Gastrocnemius medialis (tissue), 4 donors: ENCODE results near the gene DIP2A. TPM values are rescaled to one million over a fixed set of nuclear protein-coding genes. Genes with fewer than 3 reads are reported as not detected.
"Not testable (repeated sequence)": the region's sequence is repeated elsewhere in the genome, so short reads cannot be mapped to it uniquely, and the experiment has no call there.

Source experiments
- ATAC-seq, 2 donors: fragments of 150-250 bp; one replicate each; pipeline ENCODE4 v1.9.1; 2016
- DNase-seq, 2 donors: peaks; one replicate each; pipeline ENCODE4 v3.0.0-alpha.2; 2019
- H3K27ac ChIP-seq, 4 donors: fragments of 200-600 bp; sonication (generic); 1 replicate in 1 of 4; 2 replicates in 3 of 4; pipeline ENCODE4 v1.5.1; 2016 to 2018; ENCODE audit warnings: mild to moderate bottlenecking in 2 of 4, moderate library complexity in 1 of 4
- H3K27me3 ChIP-seq, 3 donors: fragments of 200-600 bp; sonication (generic) in 2 of 3; 1 replicate in 1 of 3; 2 replicates in 2 of 3; pipeline versions ENCODE4 v1.5.1 to v1.6.0; 2016 to 2019; ENCODE audit warnings: mild to moderate bottlenecking in 1 of 3, moderate library complexity in 1 of 3
- H3K36me3 ChIP-seq, 2 donors: fragments of 200-600 bp; sonication (generic) in 1 of 2; one replicate each; pipeline ENCODE4 v1.5.1; 2017 to 2018
- H3K4me1 ChIP-seq, 2 donors: fragments of 200-600 bp; sonication (generic) in 1 of 2; one replicate each; pipeline ENCODE4 v1.5.1; 2016 to 2017; ENCODE audit warnings: mild to moderate bottlenecking in 2 of 2
- H3K4me3 ChIP-seq, 4 donors: fragments of 200-600 bp; sonication (generic) in 3 of 4; 1 replicate in 1 of 4; 2 replicates in 3 of 4; pipeline ENCODE4 v1.5.1; 2016 to 2019; ENCODE audit warnings: mild to moderate bottlenecking in 2 of 4
- H3K9me3 ChIP-seq, 3 donors: fragments of 200-600 bp; sonication (generic) in 2 of 3; 1 replicate in 1 of 3; 2 replicates in 2 of 3; pipeline ENCODE4 v1.5.1; 2016 to 2019
- CTCF ChIP-seq, 5 experiments: fragments of 450-650 bp in 3 of 5; fragments of 200-600 bp in 2 of 5; sonication (generic) in 2 of 5; IDR thresholded peaks in 4 of 5; conservative IDR thresholded peaks in 1 of 5; 1 replicate in 4 of 5; 2 replicates in 1 of 5; pipeline ENCODE4 v1.5.1; 2016 to 2019; ENCODE audit warnings: antibody characterized with exemption in 5 of 5, mild to moderate bottlenecking in 3 of 5, moderate library complexity in 3 of 5
- POLR2A ChIP-seq, 2 donors: fragments of 450-650 bp; IDR thresholded peaks; one replicate each; pipeline ENCODE4 v1.6.1; 2017; ENCODE audit warnings: antibody characterized with exemption in 2 of 2, mild to moderate bottlenecking in 2 of 2, moderate library complexity in 2 of 2
- in situ Hi-C, 4 donors: fragments of 200-750 bp; cut with MboI; loops; one replicate each; pipeline versions ENCODE4 v1.15.0 to v1.8.0; 2017; ENCODE audit warnings: low sequenced_read_pairs in 4 of 4
- intact Hi-C: fragments of 100-400 bp; cut with DNase I; formaldehyde crosslinking; loops from one replicate; pipeline ENCODE4 v1.15.1; 2023; ENCODE audit warnings: low total_unique reads
- total RNA-seq, 4 donors: library from RNA; depleted of rRNA; stranded (reverse); fragments of >200 nt; gene quantifications; one replicate each; pipeline versions ENCODE4 v1.1.0 to v1.2.3, GENCODE V29; 2016

DIP2A gene
- total RNA-seq, 4 donors from 2014 or later = 6.3 to 15.5 (median 11.8) TPM

- H3K27ac ChIP-seq = no peak overlapping the region
- DNase-seq (no peak), ATAC-seq (no peak)
- TF ChIP-seq POLR2A (IDR thresholded peaks at IDR 0.05) (no peak), CTCF (IDR thresholded peaks at IDR 0.05 in 4 of 5, conservative IDR thresholded peaks at IDR 0.05 in 1 of 5) (no peak)
- in situ Hi-C loops = no loop called here
- no peaks in the 10 kb centered on the region for H3K27me3 ChIP-seq
- H3K4me3 ChIP-seq = no peak overlapping the region
- intact Hi-C loops = no loop called here
- no peaks in the 10 kb centered on the region for H3K36me3 ChIP-seq
- peaks cover 5 to 7% of the 10 kb centered on the region in 2 donors for H3K4me1 ChIP-seq
- H3K9me3 ChIP-seq = no peaks in the 10 kb centered on the region
These were observed 60.4 kb downstream of the DIP2A start for GRCh38 chr21:46518983-46519583.

- H3K36me3 ChIP-seq, H3K27ac ChIP-seq, H3K4me1 ChIP-seq, H3K27me3 ChIP-seq, H3K4me3 ChIP-seq, intact Hi-C loops, in situ Hi-C loops, H3K9me3 ChIP-seq, ATAC-seq, DNase-seq: not testable (repeated sequence)
These were observed 68.7 kb downstream of the DIP2A start for GRCh38 chr21:46527393-46527792.

- Histone ChIP-seq H3K36me3 (peaks cover 0 to 5% of the 10 kb centered on the region in 2 donors), H3K4me3 (no peak overlapping the region), H3K9me3 (no peaks in the 10 kb centered on the region), H3K4me1 (peaks cover 0 to 3% of the 10 kb centered on the region in 2 donors), H3K27ac (no peak overlapping the region), H3K27me3 (no peaks in the 10 kb centered on the region)
- in situ Hi-C loops = no loop called here
- DNase-seq (no peak), ATAC-seq (no peak)
- TF ChIP-seq CTCF (IDR thresholded peaks at IDR 0.05 in 4 of 5, conservative IDR thresholded peaks at IDR 0.05 in 1 of 5) = no peak
- no peak for TF ChIP-seq POLR2A (IDR thresholded peaks at IDR 0.05)
- intact Hi-C loops = no loop called here
These were observed 69.1 kb downstream of the DIP2A start for GRCh38 chr21:46527801-46528200.

- Histone ChIP-seq H3K4me3 (no peak overlapping the region), H3K36me3 (peaks cover 0 to 43% of the 10 kb centered on the region in 2 donors), H3K4me1 (no peaks in the 10 kb centered on the region), H3K9me3 (no peaks in the 10 kb centered on the region), H3K27ac (peak overlapping the region in 3 of 4 donors; percentile 12 to 31 (median 21)), H3K27me3 (no peaks in the 10 kb centered on the region)
- DNase-seq (no peak), ATAC-seq (peak; percentile 46 to 52)
- in situ Hi-C loops (no loop called here), intact Hi-C loops (no loop called here)
- TF ChIP-seq CTCF (IDR thresholded peaks at IDR 0.05 in 4 of 5, conservative IDR thresholded peaks at IDR 0.05 in 1 of 5) (no peak), POLR2A (IDR thresholded peaks at IDR 0.05) (no peak)
These were observed 73.4 kb downstream of the DIP2A start for GRCh38 chr21:46532080-46532479.

- TF ChIP-seq CTCF (IDR thresholded peaks at IDR 0.05 in 4 of 5, conservative IDR thresholded peaks at IDR 0.05 in 1 of 5) = no peak
- no peak for TF ChIP-seq POLR2A (IDR thresholded peaks at IDR 0.05)
- no peak for DNase-seq
- in situ Hi-C loops = no loop called here
- Histone ChIP-seq H3K27ac (no peak overlapping the region), H3K4me3 (no peak overlapping the region), H3K36me3 (peaks cover 0 to 85% of the 10 kb centered on the region in 2 donors), H3K9me3 (no peaks in the 10 kb centered on the region), H3K27me3 (no peaks in the 10 kb centered on the region), H3K4me1 (no peaks in the 10 kb centered on the region)
- ATAC-seq = no peak
- intact Hi-C loops = no loop called here
These were observed 78.3 kb downstream of the DIP2A start for GRCh38 chr21:46537026-46537425.
